H1 (cell line): ENCODE results near the gene GLUL. TPM values are rescaled to one million over a fixed set of nuclear protein-coding genes. Genes with fewer than 3 reads are reported as not detected.

Experiments used
- ATF3 ChIP-seq: IDR thresholded peaks from 2 replicates; pipeline ENCODE4 v1.6.1; 2011; ENCODE audit warnings: low read depth, mild to moderate bottlenecking, low read length; ENCODE audit not compliant: insufficient read depth
- CBX8 ChIP-seq: fragments of 300-800, 300-1000 bp; sonication (generic); IDR thresholded peaks from 2 replicates; pipeline ENCODE4 v1.7.1; 2016; ENCODE audit warnings: low read depth, low read length, borderline replicate concordance
- CEBPB ChIP-seq: IDR thresholded peaks from 2 replicates; pipeline ENCODE4 v1.6.1; 2012; ENCODE audit warnings: low read depth, low read length
- CHD7 ChIP-seq: fragments of 300-600 bp; sonication (generic); IDR thresholded peaks from 2 replicates; pipeline ENCODE4 v1.7.1; 2012; ENCODE audit warnings: low read length, moderate library complexity, mild to moderate bottlenecking, inconsistent platforms; ENCODE audit not compliant: insufficient replicate concordance
- EP300 ChIP-seq, 2 experiments: IDR thresholded peaks; 1 replicate in 1 of 2; 2 replicates in 1 of 2; pipeline ENCODE4 v1.6.1; 2011 to 2012; ENCODE audit warnings: low read depth in 2 of 2, low read length in 2 of 2, mild to moderate bottlenecking in 2 of 2, borderline replicate concordance in 1 of 2, inconsistent platforms in 1 of 2, moderate library complexity in 1 of 2
- KDM1A ChIP-seq: fragments of 200-600, 300-600 bp; sonication (generic); IDR thresholded peaks from 2 replicates; pipeline ENCODE4 v1.7.1; 2016; ENCODE audit warnings: mild to moderate bottlenecking, low read length, borderline replicate concordance
- PHF8 ChIP-seq: fragments of 200-600 bp; sonication (generic); conservative IDR thresholded peaks from 2 replicates; pipeline ENCODE4 v1.7.1; 2012; ENCODE audit warnings: low read depth, mild to moderate bottlenecking, inconsistent platforms, low read length, moderate library complexity
- POU5F1 ChIP-seq: IDR thresholded peaks from 2 replicates; pipeline ENCODE4 v1.6.1; 2011; ENCODE audit warnings: low read depth, mild to moderate bottlenecking, low read length, moderate library complexity
- SP2 ChIP-seq: IDR thresholded peaks from 2 replicates; pipeline ENCODE4 v1.6.1; 2012; ENCODE audit warnings: mild to moderate bottlenecking, low read length, inconsistent platforms
- SRF ChIP-seq: IDR thresholded peaks from 2 replicates; pipeline ENCODE4 v1.6.1; 2011; ENCODE audit warnings: mild to moderate bottlenecking, low read depth, low read length, moderate library complexity
- TAF1 ChIP-seq: IDR thresholded peaks from 2 replicates; pipeline ENCODE4 v1.6.1; 2011; ENCODE audit warnings: mild to moderate bottlenecking, low read depth, low read length
- ZNF274 ChIP-seq: IDR thresholded peaks from 2 replicates; pipeline ENCODE4 v1.7.0; 2012; ENCODE audit warnings: low read length, borderline replicate concordance; ENCODE audit errors: extremely low read depth
- polyA plus RNA-seq, 7 experiments: library from polyadenylated mRNA; depleted of rRNA in 3 of 7; stranded (reverse) in 5 of 7; unstranded in 2 of 7; fragments of >200 nt in 5 of 7; fragments of 200-250 nt in 2 of 7; gene quantifications; 1 replicate in 5 of 7; 2 replicates in 1 of 7; 4 replicates in 1 of 7; pipeline versions ENCODE4 v1.2.1 to v1.2.3, GENCODE V29; 2011 to 2013; ENCODE audit warnings: missing spikeins in 2 of 7, mixed read lengths in 2 of 7
- total RNA-seq: library from RNA; stranded (reverse); fragmentation: NEBNext Ultra II Directional; extraction: Animal tissue kit (Norgen Biotek cat#: 25700); gene quantifications from 2 replicates; pipeline ENCODE4 v1.2.1, GENCODE V29; 2021

The GLUL gene
- total and polyA plus RNA-seq, 2 of the 8 experiments (the other 6 are each of a cell fraction or from before 2014, with no cell fraction given), result 261 to 453 TPM

- TF ChIP-seq CHD7 (no peak), PHF8 (no peak), TAF1 (no peak), CEBPB (no peak), ZNF274 (no peak), EP300 (IDR thresholded peaks at IDR 0.05; ENCODE audit: borderline replicate concordance in 1 of 2, low read depth in 2 of 2, low read length in 2 of 2) (no peak), ATF3 (no peak), SRF (no peak), SP2 (no peak), POU5F1 (no peak), CBX8 (no peak), KDM1A (no peak)
Measured at GRCh38 chr1:182367926-182368325, 23.7 kb downstream of the GLUL start (continued).
